GM19240 (cell line): ENCODE measurements around the gene DNAI2.
"Not testable (repeated sequence)": the region's sequence is repeated elsewhere in the genome, so short reads cannot be mapped to it uniquely, and the experiment has no call there.

ENCODE experiments used
- DNase-seq: peaks from one replicate; pipeline ENCODE4 v3.0.0; 2011; ENCODE audit warnings: low spot score; ENCODE audit not compliant: insufficient read length

The DNAI2 gene

GRCh38 chr17:74244548-74244947 is 29.5 kb upstream of the DNAI2 start:
- DNase-seq: no peak

GRCh38 chr17:74245145-74245831 is 28.7 kb upstream of the DNAI2 start:
- no peak for DNase-seq

- DNase-seq: no peak
Measured at GRCh38 chr17:74245871-74246270, 28.2 kb upstream of the DNAI2 start.

GRCh38 chr17:74249590-74250270 is 24.3 kb upstream of the DNAI2 start:
- no peak for DNase-seq

- DNase-seq: no peak
Measured at GRCh38 chr17:74250324-74250995, 23.6 kb upstream of the DNAI2 start.

- no peak for DNase-seq
Measured at GRCh38 chr17:74251051-74251450, 23.0 kb upstream of the DNAI2 start.

DNA sequence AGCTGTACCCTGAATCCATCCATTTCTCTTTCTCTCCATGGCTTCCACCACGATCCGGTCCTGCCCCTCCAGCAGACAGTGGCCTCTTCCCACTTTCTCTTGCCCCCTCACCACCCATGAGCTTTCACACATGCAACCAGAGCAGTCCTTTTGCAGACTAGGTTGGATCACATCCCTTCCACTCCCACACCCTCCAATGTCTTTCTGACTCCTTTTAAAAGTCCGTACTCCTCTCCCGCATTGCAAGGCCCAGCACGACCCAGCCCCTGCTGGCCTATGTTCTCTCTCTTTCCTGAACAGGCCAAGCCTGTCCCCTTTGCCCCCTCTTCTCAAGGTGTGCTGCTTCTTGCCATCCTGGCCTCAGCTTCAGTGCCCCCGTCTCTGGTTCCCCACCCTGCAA is 22.5 kb upstream of the DNAI2 start:
- DNase-seq: no peak

GRCh38 chr17:74252211-74252610 is 21.8 kb upstream of the DNAI2 start:
- DNase-seq: no peak

- DNase-seq: no peak
Measured at GRCh38 chr17:74253036-74253435, 21.0 kb upstream of the DNAI2 start.

- no peak for DNase-seq
Measured at GRCh38 chr17:74257311-74257710, 16.7 kb upstream of the DNAI2 start.

GRCh38 chr17:74259667-74260524 is 14.1 kb upstream of the DNAI2 start:
- DNase-seq: no peak

GRCh38 chr17:74260525-74260850 is 13.5 kb upstream of the DNAI2 start:
- DNase-seq: no peak

DNA sequence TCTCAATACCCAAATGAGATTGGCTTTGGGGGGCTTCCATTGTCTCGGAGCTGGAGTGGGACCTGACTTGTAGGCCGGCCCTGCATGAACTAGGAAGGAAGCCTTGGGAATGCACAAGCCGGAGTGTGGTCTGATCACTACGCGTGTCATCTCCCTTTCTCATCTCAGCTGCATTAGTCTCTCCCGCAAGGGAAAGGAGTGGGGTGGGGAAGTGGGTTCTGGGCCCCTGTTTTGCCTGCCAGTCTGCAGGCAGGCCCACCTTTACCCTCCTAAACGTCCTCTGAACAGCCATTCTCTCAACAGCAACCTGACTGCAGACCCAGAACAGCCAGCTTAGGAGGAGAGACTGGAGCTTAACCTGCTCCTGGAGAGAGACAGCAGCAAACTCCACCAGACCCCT is 11.4 kb upstream of the DNAI2 start:
- DNase-seq: no peak

- DNase-seq: not testable (repeated sequence)
Measured at GRCh38 chr17:74267054-74267453, 7.0 kb upstream of the DNAI2 start.

DNA sequence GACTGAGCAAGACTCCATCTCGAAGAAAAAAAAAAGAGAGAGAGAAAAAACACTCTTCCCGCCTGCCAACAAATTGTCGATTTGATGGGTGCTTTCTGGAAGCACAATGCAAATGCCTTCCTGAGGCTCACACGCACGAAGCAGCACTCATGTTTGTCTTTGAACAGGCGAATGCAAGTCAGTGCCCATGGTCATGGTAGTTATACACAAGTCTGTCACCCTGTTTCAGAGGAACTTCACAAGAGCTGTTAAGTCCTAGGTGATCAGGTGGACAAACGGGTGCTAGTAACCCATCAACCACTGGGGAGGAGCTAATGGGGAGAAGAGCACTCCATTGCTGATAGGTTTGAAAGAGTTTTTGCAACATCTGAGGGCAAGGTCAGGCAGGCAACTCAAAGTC is 6.5 kb upstream of the DNAI2 start:
- no peak for DNase-seq

DNA sequence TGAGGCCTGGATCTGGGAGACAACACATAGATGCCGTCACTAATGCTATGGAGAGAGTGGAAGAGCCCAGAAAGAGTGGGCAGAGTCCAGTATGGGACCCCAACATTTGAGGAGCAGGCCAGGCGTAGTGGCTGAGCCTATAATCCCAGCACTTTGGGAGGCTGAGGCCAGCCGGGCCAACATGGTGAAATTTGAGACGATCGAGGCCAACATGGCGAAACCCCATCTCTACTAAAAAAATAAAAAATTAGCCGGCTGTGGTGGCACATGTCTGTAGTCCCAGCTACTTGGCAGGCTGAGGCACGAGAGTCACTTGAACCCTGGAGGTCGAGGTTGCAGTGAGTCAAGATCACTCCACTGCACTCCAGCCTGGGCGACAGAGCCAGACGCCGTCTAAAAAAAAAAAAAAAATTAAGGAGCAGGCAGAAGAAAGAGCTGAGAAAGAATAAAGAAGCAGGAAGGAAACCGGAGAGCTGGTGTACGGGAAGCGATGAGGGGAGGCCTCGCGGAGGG is 6.0 kb upstream of the DNAI2 start:
- DNase-seq: no peak

- no peak for DNase-seq
Measured at GRCh38 chr17:74268558-74268957, 5.5 kb upstream of the DNAI2 start.

GRCh38 chr17:74270333-74270732 is 3.7 kb upstream of the DNAI2 start:
- DNase-seq: no peak

DNA sequence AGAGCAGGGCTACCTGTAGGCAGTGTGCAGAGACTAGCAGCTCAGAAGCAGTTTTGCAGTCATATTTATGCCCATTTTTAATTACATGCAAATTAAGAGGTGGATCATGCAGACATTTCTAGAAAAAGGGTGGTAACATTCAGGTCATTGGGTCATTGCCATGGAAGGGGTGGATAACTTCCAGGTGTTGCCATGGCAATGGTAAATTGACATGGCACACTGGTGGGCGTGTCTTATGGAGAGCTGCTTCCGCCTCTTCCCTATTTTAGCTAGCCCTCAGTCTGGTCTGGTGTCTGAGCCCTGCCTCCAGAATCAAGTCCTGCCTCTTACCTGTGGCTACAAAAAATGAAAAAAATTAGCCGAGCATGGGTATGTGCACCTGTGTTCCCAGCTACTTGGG is 2.8 kb upstream of the DNAI2 start:
- DNase-seq: no peak

- DNase-seq: no peak
Measured at GRCh38 chr17:74271901-74272561, 2.0 kb upstream of the DNAI2 start.

GRCh38 chr17:74272731-74273201 is 1.3 kb upstream of the DNAI2 start:
- DNase-seq: no peak
